NAMALWA (cell line): ENCODE measurements around the gene SCN3A.

Experiments used
- DNase-seq: peaks from one replicate; pipeline ENCODE4 v3.0.0-alpha.2; 2015; ENCODE audit warnings: low spot score

Gene SCN3A

DNA sequence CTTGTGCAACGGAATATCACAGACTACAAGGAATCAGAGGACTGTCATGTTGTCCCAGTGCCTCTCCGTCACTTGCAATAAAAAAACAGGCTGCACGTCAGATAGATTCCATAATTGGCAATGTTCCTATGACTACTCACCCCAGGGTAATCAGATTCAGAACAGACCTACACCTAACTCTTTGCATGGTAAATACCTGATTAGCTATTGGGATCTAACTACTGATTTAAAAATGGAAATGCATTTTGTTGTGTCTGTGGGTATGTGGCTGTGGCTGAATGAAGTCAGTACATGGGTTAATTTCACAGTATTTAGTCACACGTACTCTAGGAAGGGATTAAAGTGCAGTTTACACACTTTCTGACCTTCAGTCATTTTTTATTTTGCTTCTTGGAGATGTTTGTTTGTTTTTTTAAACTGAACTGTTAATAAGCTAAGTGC, 91.7 kb downstream of the SCN3A start:
- DNase-seq, result no peak

GRCh38 chr2:165110394-165110793, 93.5 kb downstream of the SCN3A start:
- no peak for DNase-seq

- DNase-seq, result no peak
Measured at GRCh38 chr2:165109915-165110314, 93.9 kb downstream of the SCN3A start.

- DNase-seq, result no peak
Measured at GRCh38 chr2:165105926-165106325, 97.9 kb downstream of the SCN3A start.

- DNase-seq, result no peak
Measured at GRCh38 chr2:165087933-165088901, 115.6 kb downstream of the SCN3A start.

GRCh38 chr2:165086337-165086736, 117.5 kb downstream of the SCN3A start:
- no peak for DNase-seq

- DNase-seq, result no peak
Measured at GRCh38 chr2:165083326-165083725, 120.5 kb downstream of the SCN3A start.

GRCh38 chr2:165082479-165082878, 121.4 kb downstream of the SCN3A start:
- DNase-seq, result no peak

- no peak for DNase-seq
Measured at GRCh38 chr2:165081276-165081675, 122.6 kb downstream of the SCN3A start.

DNA sequence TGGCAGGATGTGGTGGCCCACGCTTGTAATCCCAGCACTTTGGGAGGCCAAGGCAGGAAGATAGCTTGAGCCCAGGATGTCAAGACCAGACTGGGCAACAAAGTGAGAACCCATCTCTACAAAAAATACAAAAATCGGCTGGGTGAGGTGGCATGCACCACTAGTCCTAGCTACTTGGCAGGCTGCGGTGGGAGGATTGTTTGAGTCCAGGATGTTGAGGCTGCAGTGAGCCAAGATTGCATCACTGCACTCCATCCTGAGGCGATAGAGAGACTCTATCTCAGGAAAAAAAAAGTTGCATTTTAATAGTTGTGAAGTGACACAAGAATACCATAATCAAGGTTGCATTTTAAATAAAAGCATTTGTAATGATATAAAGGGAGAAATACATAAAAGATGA, 124.4 kb downstream of the SCN3A start:
- DNase-seq, result no peak

DNA sequence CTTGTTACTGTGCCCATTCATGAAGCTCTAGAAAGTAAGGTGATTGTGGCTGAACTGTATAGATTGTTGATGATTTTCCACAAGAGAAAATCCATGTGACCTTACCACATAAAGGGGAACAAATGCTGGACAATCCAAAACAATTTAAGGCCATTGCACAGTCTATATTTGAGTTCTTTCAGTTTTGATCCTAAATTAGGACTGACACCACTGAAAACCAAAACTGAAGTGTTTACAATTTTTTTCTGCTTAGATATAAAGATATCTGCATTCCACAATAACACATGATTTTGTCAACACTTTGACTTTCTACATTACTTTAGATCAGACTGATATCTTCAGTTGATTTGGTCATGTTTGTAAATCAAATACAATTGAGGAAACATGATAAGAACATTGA, 124.9 kb downstream of the SCN3A start:
- DNase-seq, result no peak

- peak; percentile 10 for DNase-seq
Measured at GRCh38 chr2:165074884-165075283, 129.0 kb downstream of the SCN3A start.

DNA sequence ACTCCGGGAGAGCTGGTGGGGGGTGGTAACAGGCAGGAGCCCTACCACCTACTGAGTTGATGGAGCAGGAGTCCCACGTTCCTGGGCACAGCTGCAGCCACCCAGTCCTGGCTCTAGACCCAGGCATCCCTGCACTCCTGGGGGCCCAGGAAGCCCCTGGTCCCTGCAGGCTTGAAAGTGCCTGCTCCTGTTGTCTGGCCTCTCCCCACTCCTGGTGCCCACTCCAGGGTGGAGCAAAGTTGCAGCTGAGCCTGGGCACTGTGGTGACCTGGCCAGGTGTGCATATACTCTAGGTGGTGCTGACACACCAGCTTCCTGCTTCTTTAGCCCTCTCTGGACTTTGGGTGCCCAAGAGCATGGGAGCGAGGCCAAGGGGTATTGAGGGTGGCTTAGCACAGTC, 129.5 kb downstream of the SCN3A start:
- DNase-seq, result no peak

GRCh38 chr2:165070076-165070475, 133.8 kb downstream of the SCN3A start:
- DNase-seq, result no peak

DNA sequence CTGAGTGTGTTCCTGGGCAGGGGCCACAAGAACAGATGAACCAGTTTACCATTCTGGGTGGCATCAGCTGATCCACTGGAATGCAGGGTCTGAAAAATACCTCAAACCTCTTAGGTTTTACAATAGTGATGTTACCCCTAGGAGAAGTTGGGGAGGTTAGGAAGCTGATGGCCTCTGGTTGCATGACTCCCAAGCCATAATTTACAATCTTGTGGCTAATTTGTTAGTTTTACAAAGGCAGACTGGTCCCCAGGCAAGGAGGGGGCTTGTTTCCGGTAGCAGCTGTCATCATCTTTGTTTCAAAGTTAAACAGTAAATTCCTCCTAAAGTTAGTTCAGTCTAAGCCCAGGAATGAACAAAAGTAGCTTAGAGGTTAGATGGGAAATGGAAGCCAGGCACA, 134.7 kb downstream of the SCN3A start:
- DNase-seq, result no peak

DNA sequence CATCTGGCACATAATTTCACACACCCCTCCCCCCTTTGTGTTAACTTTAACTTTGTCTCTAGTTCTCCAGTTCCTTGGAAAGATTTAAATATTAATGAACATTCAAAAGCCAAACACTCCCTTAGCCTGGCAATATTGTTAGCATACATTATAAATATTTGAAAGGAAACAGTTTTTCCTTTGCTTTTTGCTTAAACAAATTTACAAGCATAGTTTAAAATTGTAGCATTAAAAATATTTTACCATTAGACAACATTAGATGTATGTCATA, 135.4 kb downstream of the SCN3A start:
- no peak for DNase-seq

DNA sequence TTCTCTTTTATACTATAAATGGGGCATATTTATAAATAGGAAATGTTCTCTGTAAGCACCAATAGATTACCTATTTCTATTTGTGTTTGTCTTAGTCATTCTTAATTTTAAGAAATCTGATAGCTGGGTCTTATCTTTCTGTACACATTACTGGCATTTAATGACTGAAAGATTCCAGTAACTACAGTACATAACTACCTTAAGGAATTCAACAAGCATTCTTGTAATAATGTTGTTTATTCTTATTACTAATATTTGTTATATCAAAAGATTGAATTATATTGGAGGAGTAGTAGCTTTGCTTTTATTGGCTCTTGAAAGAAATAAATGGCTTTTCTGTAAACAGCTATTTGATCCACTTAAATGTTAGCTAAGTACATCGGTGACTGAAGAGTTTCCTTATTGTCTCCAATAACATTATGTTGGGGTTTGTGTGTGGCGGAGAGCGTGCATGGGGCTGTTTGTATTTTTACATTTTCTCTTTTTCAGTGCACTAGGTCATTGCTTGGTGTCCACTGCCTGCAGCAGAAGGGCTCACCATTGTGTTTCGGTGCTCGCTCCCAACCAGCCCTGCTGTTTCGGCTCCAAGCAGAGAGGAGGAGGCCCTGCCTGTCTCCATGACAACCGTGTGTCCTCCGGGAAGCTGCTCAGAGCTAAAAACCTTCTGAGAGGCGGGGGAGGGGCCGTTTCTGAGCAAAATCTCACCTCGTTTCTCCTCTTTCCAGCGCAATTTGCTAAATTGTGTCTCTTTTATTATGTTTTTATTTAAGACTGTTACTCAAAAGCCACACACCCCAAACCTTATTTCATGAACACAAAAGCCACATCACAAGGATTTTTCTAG, 136.0 kb downstream of the SCN3A start:
- no peak for DNase-seq

DNA sequence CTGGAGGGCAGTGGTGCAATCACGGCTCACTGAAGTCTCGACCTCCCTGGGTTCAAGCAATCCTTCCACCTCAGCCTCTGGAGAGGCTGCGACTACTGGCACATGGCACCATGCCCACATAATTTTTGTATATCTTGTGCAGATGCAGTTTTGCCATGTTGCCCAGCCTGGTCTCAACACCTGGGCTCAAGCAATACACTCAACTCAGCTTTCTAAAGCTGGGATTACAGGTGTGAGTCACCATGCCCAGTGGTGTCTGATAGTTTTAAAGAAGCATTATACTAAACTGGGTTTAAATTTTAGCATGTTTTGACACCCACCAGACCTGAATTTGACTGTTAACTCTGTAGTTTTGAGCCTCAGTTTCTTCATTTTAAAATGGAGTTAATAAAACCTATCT, 139.1 kb downstream of the SCN3A start:
- DNase-seq, result no peak

DNA sequence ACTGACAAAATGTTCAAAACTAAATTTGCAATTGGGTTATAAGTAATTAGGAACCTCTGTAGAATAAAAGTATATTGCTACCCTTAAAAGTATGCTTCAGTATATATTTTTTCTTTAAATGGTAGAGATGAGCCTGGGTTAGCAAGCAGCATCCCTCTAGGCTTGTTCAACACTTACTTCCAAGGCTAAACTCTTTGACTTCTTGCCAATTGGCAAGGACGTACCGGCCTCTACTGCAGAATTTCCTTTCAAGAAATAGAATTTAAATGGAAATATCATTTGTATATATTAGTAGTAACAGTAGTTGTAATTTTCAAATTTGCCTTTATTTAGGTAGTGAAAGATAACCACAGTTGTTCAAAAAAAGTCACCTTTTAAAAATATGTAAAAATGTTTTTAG, 143.4 kb downstream of the SCN3A start:
- DNase-seq, result no peak

DNA sequence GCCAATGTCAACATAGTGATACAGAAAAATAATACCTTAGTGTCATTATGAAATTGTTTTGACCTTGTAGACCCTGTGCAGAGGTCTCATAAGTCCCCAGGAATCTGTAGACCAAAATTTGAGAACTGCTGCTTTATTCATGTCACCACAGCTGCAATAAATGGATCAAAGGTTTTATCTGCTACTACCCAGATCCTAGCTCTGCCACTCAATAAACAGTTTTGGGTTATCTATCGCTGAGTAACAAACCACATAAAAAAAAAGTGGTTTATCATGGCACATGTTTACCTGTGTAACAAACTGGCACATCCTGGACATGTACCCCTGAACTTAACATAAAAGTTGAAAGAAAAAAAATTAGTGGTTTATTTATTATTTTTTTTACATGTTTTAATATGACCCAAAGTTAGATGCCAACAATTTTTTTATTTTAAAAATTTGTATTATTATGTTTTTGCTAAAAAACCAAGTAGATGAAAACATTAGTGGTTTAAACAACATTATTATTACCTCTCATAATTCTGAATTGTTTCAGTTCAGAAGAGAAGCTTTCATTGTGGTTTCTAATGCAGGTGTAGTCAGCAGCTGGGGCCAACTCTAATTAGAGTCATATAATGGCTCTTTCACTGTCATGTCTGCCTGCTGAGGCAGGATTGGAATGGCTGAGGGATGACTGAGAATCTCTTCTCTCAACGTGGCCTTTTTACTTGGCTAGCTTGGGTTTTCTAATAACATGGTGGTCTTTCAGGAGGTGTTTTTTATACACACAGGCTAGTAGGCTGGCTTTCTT, 145.2 kb downstream of the SCN3A start:
- no peak for DNase-seq

GRCh38 chr2:165057931-165058330, 145.9 kb downstream of the SCN3A start:
- no peak for DNase-seq

DNA sequence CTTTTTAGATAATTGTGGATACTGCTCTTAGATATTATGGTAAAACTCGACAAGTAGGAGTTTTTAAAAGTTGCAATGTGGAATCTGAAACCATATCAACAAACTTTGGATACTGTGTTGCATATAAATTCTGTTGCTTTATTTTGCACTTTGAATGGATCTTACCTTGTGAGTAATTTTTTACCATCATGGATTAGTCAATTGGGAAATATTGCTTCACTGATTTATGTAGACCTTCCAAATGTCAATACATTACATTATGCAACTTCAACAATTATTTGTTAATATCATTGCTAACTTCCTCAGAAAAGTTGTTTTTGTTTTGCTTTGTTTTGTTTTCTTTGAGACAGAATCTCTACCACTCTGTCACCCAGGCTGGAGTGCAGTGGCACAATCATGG, 146.5 kb downstream of the SCN3A start:
- no peak for DNase-seq
